HG02759 (cell line): ENCODE results near the gene SCRN2.

Experiments
- ATAC-seq: cut with Tn5 transposase; IDR thresholded peaks from one replicate; pipeline ENCODE4 v1.9.1; 2021; ENCODE audit warnings: mild to moderate bottlenecking, moderate library complexity; ENCODE audit not compliant: unreplicated experiment

Gene SCRN2

DNA sequence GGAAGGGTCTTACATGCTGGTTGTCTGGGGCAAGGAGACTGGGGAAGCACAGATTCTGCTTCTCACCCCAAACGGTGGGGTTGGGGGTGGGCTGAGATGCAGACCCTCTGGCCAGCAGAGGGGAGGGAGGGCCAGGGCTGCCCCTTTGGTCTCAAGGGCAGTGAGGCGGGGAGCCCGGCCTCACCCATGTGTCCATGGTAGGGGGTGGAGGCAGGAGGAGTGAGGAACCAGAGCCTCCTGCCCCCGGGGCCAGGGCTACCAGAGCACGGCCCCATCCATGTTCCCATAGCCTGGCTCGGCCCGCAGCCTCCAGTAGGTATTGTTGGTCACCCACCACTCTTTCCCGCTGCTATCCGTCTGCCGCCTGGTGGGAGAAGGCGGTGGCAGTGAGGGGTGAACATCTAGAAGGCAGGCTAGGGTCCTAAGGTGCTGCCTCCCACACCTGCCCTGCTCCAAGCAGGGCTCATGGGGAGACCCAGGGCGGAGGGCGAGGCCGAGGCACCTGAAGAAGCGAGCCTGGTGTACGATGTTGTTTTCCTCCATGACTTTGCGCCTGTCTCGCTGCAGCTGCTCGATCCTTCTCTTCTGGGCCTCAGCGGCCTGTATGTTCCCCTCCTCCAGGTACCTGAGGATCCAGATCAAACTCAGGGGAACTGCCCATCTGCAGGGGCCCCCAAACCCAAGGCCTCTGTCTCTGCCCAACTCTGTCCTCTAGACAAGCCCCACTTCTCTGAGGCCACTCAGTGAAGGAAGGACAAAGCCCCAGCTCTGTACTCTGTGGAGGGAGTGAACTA is 32.8 kb downstream of the SCRN2 start:
- no peak for ATAC-seq

DNA sequence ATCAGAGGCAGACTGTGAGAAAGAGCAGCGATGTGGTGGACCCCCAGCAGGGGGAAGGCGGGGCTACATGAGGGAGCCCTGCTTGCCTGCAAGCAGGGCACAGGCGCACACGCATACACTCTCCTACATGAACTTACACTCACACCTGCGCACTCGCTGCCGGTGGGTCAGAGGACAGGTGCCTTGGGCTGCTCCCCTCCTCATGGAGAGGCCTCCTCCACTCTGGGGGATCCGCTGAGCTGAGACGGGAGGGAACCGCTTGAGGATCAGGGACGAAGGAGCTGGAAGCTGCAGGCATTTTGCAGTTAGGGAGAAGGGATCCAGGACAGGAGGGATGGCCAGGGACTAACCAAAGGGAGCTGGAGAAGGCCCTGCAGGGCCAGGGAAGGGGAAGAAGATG is 33.7 kb downstream of the SCRN2 start:
- ATAC-seq: no peak

DNA sequence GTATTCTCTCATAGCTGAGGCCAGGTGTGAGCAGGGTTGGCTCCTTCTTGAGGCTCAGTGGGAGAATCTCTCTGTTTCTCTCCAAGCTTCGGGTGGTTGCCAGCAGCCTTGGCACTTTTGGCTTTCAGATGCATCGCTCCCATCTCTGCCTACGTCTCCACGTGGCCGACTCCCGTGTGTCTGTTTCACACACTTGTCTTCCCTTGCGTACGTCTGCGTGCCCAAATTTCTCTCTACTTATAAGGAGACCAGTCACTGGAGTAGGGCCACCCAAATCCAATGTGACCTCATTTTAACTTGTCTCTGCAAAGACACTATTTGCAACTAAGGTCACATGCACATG is 34.2 kb downstream of the SCRN2 start:
- no peak for ATAC-seq

DNA sequence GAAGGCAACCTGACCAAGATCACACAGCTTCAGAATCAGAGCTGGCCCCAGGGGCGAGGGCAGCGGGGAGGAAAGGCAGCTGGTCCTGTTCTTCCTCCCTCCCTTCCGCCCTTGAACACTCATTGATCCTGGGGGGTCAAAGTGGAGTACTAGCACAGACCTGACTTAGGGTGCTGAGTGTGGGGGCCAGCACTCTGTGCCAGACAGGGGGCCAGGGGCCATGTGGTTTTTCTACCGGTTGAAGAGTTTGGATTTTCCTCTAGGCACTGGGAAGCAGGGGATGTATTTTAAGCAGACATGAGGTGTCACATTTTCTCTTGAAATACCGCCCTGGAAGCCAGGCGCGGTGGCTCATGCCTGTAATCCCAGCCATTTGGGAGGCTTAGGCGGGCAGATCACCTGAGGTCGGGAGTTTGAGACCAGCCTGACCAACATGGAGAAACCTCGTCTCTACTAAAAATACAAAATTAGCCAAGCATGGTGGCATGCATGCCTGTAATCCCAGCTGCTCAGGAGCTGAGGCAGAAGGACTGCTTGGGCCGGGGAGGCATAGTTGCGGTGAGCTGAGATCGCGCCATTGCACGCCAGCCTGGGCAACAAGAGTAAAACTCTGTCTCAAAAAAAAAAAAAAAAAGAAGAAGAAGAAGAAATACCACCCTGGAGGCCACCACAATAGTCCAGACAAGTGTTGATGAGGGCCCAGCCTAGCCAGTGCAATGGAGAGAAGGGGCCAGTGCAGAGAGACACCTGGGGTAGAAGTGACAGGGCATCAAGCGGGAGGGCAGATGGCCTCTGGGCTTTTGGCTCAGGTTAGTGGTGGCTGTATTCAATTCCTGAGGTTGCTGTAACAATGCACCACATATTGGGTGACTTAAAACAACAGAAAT is 34.8 kb downstream of the SCRN2 start:
- no peak for ATAC-seq

DNA sequence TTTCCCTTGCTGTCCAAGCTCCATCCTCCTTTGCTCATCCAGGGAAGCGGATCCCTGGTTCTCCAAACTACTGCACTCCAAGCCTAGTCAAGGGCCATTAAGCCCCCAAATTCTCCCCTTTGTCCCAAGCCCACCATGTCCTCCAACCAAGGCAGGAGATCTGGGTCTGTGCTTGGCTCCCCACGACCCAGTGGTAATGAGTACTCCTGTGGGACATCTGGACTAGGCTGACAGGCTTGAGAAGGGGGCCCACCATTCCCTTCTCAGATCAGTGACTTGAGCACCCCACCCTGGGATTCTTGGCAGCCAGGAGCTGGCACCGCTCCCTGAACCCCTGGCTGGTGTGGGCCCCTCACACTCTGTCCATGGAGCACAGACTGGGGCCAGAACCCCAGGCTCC is 36.6 kb downstream of the SCRN2 start:
- no peak for ATAC-seq

DNA sequence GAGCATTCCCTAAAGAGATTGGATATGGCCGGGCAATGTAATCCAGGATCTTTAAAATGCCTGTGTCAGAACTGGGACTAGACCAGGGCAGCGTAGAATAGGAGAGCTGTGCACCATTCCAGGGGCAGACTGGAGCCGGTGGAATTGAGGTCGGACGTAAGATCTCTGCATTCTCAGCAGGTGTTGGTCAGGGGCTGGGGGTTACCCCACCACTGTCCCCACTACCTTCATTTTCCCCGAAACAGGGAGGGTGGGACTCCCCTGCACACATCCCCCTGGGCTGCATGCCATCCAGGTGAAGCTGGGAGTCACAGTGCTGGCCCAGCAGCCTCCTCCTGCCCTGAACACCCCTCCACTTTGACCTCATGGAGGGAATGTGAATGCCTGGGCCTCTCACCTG is 37.3 kb downstream of the SCRN2 start:
- ATAC-seq: no peak

DNA sequence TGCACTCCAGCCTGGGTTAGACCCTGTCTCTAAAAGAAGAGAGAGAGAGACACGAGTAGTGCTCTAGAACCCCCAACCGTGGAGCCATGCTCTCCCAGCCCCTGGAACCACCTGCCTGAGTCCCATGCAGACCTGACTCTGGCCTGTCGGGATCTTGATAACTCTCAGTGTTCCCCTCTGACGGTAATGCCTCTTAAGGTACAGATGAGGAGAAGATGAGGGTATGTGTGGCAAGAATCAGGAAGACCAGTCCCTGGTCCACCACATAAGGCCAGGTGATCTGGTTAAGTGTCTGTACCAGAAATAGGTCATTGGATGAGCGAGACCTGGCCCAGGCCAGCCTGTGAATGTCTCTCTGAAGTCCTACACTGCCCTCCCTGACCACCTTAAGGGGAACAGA is 37.9 kb downstream of the SCRN2 start:
- ATAC-seq: no peak

DNA sequence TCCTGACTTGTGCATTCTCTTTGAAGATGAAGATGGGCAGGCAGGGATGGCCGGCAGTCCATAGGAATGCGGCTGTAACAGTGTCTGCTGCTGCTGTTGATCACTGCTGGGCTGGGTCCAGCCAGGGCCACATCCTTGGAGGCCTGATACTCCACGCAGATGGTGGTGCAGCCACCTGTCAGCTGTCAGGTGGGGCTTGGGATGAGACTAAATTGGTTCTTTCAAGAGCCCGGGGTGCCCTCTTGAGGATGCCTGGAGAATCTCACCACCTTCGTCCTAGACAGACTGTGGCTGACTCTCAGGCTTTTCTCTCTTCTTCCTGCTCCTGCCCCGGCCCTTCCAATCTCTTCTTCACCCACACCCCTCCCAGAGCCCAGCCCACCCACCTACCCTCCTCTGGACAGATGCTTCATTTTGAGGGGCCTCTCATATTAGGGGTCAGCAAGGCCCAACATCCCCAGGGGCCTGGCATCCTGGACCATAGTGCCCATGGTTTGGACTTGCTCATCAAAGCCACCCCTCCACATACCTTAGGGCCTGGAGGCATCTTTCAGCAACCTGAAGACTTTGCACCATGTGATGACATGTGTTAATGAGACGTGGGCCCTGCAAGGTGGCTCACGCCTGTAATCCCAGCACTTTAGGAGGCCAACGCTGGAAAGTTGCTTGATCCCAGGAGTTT is 38.6 kb downstream of the SCRN2 start:
- no peak for ATAC-seq

DNA sequence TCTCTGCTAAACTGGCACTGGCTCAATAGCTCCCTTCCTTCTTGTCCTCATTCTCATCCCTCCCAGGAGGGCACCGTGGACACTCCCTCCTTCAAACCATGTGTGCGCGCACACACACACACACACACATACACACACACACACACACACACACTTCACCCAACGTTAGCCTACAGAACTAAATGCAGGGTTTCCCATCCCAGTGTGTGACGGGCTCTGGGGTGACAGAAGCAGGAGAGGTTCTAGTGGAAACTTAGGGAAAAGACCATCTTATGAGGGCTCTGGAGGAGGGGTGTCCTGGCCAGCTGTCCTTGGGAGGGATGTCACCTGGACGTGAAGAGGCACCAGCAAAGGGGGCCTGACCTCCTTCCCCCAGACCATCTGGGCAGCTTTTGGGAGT is 39.2 kb downstream of the SCRN2 start:
- no peak for ATAC-seq

DNA sequence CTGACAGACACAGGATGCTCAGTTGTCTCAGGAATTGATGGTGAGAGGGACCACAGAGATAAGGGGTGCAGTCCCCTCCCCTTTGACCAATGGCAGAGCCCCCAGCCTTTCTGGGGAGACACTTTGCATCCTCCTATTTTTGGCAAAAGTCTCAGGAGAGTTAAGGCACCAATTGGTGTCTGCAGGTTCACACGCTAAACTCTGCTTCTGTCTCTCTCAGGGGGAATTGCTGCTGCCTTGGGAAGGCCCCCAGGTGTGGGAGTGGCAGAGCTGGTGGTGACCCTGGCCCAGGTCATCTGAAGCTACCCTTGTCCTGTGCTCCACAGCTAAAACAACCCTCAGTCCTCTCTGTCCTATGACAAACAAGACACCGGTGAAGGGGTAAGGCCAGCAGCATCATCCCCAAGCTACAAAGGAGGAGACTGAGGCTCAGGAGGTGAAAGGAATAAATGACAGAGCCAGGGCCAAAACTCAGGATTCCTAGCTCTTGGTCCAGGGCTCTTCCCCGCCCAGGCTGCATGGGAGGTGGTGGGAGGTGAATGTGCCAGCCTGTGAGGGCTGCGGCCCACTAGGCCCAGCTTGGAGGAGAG is 39.8 kb downstream of the SCRN2 start:
- no peak for ATAC-seq

DNA sequence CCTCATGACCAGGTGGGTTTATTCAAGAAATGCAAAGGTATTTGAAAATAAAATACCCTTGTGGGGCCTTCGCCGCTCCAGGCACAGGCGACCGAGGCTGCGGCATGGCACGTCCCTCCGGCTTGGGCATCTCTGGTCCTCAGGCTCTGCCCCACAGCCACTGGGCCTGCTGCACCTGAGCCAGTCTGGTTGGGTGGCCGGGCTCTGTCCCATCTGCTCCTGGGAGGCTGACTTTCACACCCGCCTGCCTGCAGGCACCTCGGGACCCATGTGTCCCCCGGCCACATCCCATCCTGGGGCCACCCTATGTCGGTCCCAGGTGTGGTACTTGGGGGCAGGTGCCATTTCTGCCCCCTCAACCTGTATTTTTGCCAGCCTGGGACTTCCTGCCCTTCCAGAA is 40.4 kb downstream of the SCRN2 start:
- no peak for ATAC-seq

DNA sequence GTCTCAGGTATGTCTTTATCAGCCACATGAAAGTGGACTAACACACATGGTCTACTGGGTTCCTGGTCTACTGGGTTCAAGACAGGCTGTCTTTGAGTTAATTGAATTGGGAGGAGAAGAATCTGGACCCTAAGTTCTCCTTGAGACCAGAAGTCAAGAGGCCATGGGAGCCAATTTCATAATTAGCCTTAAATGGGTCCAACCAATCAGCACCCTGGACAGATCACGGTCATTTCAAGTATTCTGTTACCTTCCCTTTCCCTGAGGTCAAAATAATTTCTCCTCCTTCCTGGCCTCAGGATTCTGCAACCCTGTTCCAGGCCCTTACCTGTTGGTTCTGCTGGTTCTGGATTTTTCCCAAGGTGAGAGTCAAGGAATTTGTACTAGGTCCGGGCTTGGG is 43.3 kb downstream of the SCRN2 start:
- ATAC-seq: no peak

DNA sequence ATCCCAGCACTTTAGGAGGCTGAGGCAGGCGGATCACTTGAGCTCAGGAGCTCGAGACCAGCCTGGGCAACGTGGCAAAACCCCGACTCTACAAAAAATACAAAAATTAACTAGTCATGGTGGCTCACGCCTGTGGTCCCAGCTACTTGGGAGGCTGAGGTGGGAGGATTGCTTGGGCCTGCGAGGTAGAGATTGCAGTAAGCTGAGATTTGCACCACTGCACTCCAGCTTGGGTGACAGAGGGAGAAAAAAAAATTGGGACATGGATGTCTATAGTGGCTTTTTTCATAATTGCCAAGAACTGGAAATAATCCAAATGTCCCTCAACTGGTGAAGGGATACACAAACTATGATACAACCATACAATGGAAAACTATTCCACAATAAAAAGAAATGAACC is 48.1 kb downstream of the SCRN2 start:
- no peak for ATAC-seq

DNA sequence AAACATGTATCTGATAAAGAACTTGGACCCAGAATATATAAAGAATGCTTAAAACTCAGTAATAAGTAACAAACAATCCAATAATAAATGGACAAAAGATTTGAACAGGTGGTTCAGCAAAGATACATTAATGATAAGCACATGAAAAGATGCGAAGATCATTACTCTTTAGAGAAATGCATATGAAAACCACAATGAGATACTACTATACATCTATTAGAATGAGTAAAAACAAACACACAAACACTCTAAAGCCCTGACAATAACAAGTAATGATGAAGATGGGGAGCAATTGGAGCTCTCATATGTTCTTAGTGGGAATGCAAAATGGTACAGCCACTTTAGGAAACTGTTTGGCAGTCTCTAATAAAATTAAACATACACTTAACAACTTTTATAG is 48.6 kb downstream of the SCRN2 start:
- ATAC-seq: no peak

DNA sequence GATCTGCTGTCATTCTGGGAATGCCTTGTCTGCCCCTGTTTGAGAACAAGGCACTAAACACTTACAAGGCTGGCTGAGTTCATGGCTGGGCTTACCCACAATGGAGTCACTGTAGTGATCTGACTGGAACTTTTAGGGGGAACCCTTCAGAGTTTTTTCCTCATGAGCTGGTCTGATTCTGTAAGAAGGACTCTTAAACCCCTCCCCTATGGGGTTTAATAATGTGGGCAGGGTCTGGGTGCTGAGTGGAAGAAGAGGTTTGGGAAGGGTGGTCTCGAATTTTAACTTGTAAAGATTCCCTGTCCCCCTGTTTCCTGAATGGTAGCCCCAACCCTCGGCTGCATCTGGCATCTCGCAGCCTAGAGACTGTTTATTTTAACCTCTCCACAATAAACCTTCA is 50.0 kb downstream of the SCRN2 start:
- no peak for ATAC-seq

DNA sequence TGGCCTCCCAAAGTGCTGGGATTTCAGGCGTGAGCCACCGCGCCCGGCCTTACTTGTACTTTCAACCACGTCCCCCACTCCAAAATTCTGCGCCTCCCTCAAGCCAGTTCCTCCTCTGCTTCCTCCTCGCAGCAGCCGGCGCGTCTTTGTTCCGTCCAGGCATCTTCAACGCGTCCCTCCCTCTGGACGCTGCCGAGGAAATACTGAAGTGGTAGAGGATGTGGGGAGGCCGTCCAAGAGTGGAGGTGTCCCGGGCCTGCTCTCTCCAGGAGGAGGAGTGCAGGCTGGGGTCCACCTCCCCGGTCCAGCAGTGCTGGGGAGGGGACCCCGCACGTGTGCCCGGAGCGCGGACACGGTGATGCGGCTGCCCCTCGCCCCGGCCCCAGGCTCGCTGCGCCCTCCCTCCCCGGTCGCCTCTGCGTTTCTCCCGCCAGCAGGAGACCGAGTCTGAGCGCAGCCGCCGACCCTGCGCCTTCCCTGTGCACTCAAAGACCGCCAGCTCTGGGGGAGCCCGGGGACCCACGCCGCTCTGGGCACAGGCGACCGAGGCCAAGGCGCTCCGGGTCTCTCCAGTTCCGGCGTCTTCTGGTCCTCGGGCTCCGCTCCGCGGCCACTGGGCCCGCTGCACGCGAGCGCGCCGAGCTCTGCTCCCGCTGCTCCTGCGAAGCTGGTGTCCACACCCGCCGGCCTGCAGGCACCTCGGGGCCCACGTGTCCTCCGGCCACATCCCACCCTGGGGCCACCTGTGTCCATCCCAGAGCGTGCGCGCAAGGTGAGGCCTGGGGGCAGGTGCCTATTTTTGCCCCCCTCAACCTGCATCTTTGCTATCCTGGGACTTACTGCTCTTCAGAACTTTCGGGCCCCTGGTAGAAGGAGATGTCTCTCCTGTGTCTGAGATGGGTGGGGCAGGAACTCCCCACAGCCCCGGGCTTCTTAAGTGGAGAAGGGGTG is 51.2 kb downstream of the SCRN2 start:
- ATAC-seq: no peak
